Bronchus fibroblast of lung (primary cell): Measurements from ENCODE around the gene SLC26A2. TPM values are rescaled to one million over a fixed set of nuclear protein-coding genes. Genes with fewer than 3 reads are reported as not detected.

Experiments
- total RNA-seq: library from RNA; depleted of rRNA; stranded (reverse); fragments of >200 nt; gene quantifications from 2 replicates; pipeline ENCODE4 v1.2.3, GENCODE V29; 2015

The SLC26A2 gene
- total RNA-seq = 6.4 and 7.1 TPM in 2 replicates

DNA sequence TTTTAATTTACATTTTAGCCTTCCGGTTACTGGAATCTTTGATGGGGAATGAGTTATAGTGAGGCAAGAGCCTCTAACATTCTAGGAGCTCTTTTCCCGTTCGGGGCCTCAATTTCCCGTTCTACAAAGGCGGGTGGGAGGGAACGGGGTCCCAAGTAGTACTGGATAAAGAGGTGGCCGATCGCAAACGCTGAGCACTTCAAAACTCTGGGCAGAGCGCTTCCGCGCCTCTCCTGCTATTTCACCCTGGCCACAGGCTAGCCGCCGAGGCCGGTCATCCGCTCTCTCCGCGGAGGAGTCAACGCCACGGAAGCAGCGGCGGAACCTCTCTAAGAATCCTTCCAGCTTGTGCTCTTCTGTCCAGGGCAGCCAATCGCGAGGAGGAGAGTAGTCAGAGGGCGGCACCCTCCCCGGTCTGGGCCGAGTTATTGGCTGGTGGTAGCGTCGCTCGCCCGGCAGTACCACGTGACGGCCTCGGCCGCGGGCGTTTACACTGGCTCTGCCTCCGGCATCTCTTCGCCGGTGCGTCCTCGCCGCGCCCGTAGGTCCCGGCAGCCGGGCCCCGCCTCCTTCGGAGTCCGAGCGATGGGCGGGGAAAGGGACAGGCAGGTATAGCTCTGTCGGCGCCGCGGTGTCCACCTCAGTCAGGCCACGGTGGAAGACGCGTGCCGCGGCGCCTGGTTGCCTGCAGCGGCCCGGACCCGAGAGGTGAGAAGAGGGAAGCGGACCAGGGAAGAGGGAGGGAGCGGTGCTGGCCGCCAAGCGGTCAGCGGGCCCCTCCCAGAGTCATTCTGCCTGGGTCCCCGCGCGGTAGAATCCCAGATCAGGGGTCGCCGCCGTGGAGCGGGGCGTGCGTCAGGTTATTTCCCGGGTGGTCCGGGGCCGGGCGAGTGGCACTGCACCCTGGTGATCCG lies at the start of gene SLC26A2:
Gene SLC26A2 (plus strand): TSS at position 487 of the 914 bp plus-strand sequence. CDS start 16,895 bp downstream, outside the sequence.

DNA sequence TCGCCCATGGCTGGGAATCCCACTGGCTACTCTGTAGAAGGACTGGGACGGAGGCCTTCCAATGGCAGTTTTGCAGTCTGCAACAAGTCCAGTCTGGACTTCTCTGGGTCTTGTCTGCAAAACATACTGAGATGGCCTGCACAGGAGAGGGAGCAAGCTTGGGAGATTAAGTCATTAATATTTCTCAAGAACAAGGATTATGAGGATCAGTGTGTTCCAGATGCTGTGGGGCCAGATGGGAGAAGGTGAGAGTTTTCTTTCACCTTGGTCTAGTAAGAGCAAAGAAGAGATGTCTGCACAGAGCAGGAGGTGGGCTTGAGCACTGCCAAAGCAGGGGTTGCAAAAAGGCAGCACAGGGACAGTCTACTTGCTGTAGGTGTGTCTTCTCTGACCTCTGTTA lies 15.9 kb upstream of the SLC26A2 start, which contains the start of gene PDE6A:
Gene PDE6A (minus strand): TSS at position 128 of the 400 bp plus-strand sequence. CDS start 120 bp downstream, at position 8.

DNA sequence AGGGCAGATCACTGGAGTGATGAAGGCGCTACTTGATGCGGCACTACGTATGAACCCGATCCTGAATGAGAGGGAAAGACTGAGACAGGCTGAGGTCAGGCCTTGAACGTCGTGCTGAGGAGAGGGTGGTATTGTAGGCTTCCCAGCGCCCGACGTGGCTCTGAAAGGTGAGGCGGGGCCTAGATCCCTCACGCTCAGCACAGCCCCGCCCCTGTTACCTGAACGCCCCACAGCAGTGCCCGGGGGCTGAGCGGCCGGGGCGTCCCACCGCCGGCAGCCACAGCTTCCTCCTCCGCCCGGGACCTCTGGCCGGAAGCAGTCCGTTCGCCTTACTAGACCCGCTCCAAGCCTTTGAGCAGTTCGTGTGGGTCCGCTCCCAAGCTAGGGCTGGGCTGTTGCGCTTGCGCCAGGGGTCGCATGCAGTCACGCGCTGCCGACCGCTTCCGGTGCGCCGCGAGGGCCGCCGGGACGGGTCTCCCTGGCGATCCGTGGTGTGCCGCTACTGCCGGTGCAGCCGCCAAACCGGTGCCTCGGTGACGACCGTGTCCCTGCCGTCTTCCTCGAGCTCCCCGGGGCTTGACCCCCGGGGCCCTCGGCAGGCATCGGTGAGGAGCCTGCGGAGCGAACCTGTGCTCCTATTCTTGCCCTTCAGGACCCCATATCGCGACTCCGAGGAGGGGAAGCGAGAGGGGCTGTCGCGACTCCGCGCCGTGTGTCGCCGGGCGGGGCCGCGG lies 39.9 kb downstream of the SLC26A2 start, which contains the start of the genes HMGXB3 and TIGD6:
Gene HMGXB3 (plus strand): TSS at position 484 of the 734 bp plus-strand sequence. CDS start 4,114 bp downstream, outside the sequence.
Gene TIGD6 (minus strand): TSS at position 399 of the 734 bp plus-strand sequence. CDS start 4,306 bp downstream, outside the sequence.

Other genes starting within 250 kb of the SLC26A2 start
- gene PPARGC1B, start 230.4 kb upstream of the SLC26A2 start, total RNA-seq = 0.17 and 0.89 TPM in 2 replicates
- gene PDE6A, start 16.0 kb upstream of the SLC26A2 start, total RNA-seq = not detected in 2 replicates
- 2.9 and 3.0 TPM in 2 replicates for gene TIGD6, start 39.9 kb downstream of the SLC26A2 start, total RNA-seq
- gene HMGXB3, start 40.0 kb downstream of the SLC26A2 start, total RNA-seq = 29.1 and 29.3 TPM in 2 replicates
- gene CSF1R, start 125.8 kb downstream of the SLC26A2 start, total RNA-seq = 0.89 TPM in 1 of 2 replicates, not detected in the other
- 84.2 and 84.7 TPM in 2 replicates for gene PDGFRB, start 195.1 kb downstream of the SLC26A2 start, total RNA-seq
- not detected in 2 replicates for gene CDX1, start 206.0 kb downstream of the SLC26A2 start, total RNA-seq
- gene SLC6A7, start 229.3 kb downstream of the SLC26A2 start, total RNA-seq = not detected in 2 replicates